Upper lobe of left lung (tissue), 6 donors: Measurements from ENCODE around the gene CXCL17. TPM values are rescaled to one million over a fixed set of nuclear protein-coding genes. Genes with fewer than 3 reads are reported as not detected.

ENCODE experiments used
- ATAC-seq, 2 donors: fragments of 200-7000 bp; cut with Tn5 transposase; one replicate each; pipeline ENCODE4 v1.9.1; 2022; ENCODE audit warnings: mild to moderate bottlenecking in 2 of 2, moderate library complexity in 2 of 2; ENCODE audit not compliant: low FRiP score in 2 of 2
- DNase-seq, 2 donors: peaks; one replicate each; pipeline ENCODE4 v3.0.0-alpha.2; 2019 to 2020
- H3K27ac ChIP-seq, 4 donors: fragments of 200-600 bp; sonication (generic); one replicate each; pipeline ENCODE4 v1.5.1; 2016 to 2019
- H3K27me3 ChIP-seq, 4 donors: fragments of 200-600 bp; sonication (generic); one replicate each; pipeline ENCODE4 v1.5.1; 2017 to 2019
- H3K36me3 ChIP-seq, 4 donors: fragments of 200-600 bp; sonication (generic); one replicate each; pipeline ENCODE4 v1.5.1; 2016 to 2019
- H3K4me1 ChIP-seq, 4 donors: fragments of 200-600 bp; sonication (generic); one replicate each; pipeline ENCODE4 v1.5.1; 2018 to 2019
- H3K4me3 ChIP-seq, 4 donors: fragments of 200-600 bp; sonication (generic); one replicate each; pipeline ENCODE4 v1.5.1; 2017 to 2019; ENCODE audit warnings: mild to moderate bottlenecking in 2 of 4, moderate library complexity in 1 of 4
- H3K9me3 ChIP-seq, 4 donors: fragments of 200-600 bp; sonication (generic); one replicate each; pipeline ENCODE4 v1.5.1; 2018 to 2019
- CTCF ChIP-seq, 6 experiments: fragments of 450-650 bp in 4 of 6; fragments of 200-600 bp in 2 of 6; sonication (generic) in 2 of 6; IDR thresholded peaks; one replicate each; pipeline ENCODE4 v1.5.1; 2016 to 2019; ENCODE audit warnings: antibody characterized with exemption in 6 of 6
- EP300 ChIP-seq, 4 donors: sonication (generic); formaldehyde crosslinking; IDR thresholded peaks; one replicate each; pipeline ENCODE4 v1.5.1; 2017; ENCODE audit warnings: antibody characterized with exemption in 4 of 4, control low read depth in 2 of 4
- POLR2A ChIP-seq, 4 donors: fragments of 450-650 bp; IDR thresholded peaks; one replicate each; pipeline ENCODE4 v1.5.1; 2016 to 2017; ENCODE audit warnings: antibody characterized with exemption in 4 of 4, mild to moderate bottlenecking in 2 of 4
- POLR2AphosphoS5 ChIP-seq, 2 donors: sonication (generic); formaldehyde crosslinking; IDR thresholded peaks; one replicate each; pipeline ENCODE4 v1.5.1; 2017; ENCODE audit warnings: antibody characterized with exemption in 2 of 2
- WGBS, 2 donors: methylation state at CpG; one replicate each; pipeline ENCODE4 v1.1.5; 2017 to 2018; 5-methylcytosine and 5-hydroxymethylcytosine counted together
- total RNA-seq, 6 donors: library from RNA; depleted of rRNA in 4 of 6; stranded (reverse); fragments of >200 nt in 4 of 6; gene quantifications; one replicate each; pipeline versions ENCODE4 v1.1.0 to v1.2.1, GENCODE V29; 2016 to 2021
- donor health status: DM: no; HTN: no; CAD: no; lungs with moderate emphysema.
- donor health status: DM: no; HTN: yes; CAD: no; lungs with severe emphysema.

The CXCL17 gene
- total RNA-seq, 6 donors from 2014 or later, result 31.4 to 155 (median 92.3) TPM

GRCh38 chr19:42440357-42441048, 2.2 kb downstream of the CXCL17 start:
- 21 to 22% methylated on average over 15 to 16 of the region's 16 CpGs for WGBS, 2 donors
- Histone ChIP-seq H3K4me1 (peaks cover 10 to 32% (median 11%) of the 10 kb centered on the region in 4 donors), H3K36me3 (no peaks in the 10 kb centered on the region), H3K9me3 (no peaks in the 10 kb centered on the region), H3K27ac (peak overlapping the region; percentile 22 to 85 (median 81)), H3K27me3 (no peaks in the 10 kb centered on the region), H3K4me3 (peak overlapping the region in 3 of 4 donors; percentile 36 to 43 (median 37))
- TF ChIP-seq POLR2AphosphoS5 (IDR thresholded peaks at IDR 0.05) (no peak), CTCF (IDR thresholded peaks at IDR 0.05) (peak; percentile 69 to 90 (median 83))
- ATAC-seq (peak; percentile 76 to 80), DNase-seq (peak; percentile 85 to 91)

GRCh38 chr19:42436006-42436405, 6.7 kb downstream of the CXCL17 start:
- 46 to 57% methylated on average over 3 of the region's 3 CpGs for WGBS, 2 donors
- Histone ChIP-seq H3K4me3 (no peak overlapping the region), H3K9me3 (no peaks in the 10 kb centered on the region), H3K27ac (peak overlapping the region in 2 of 4 donors; percentile 4 to 52), H3K4me1 (peaks cover 18 to 38% (median 23%) of the 10 kb centered on the region in 4 donors), H3K27me3 (no peaks in the 10 kb centered on the region), H3K36me3 (no peaks in the 10 kb centered on the region)
- TF ChIP-seq POLR2AphosphoS5 (IDR thresholded peaks at IDR 0.05) (no peak), CTCF (IDR thresholded peaks at IDR 0.05) (no peak), POLR2A (IDR thresholded peaks at IDR 0.05) (no peak), EP300 (IDR thresholded peaks at IDR 0.05) (no peak)
- ATAC-seq (peak in 1 of 2 donors; percentile 65), DNase-seq (peak in 1 of 2 donors; percentile 78)

- Histone ChIP-seq H3K4me1 (peaks cover 13 to 32% (median 19%) of the 10 kb centered on the region in 4 donors), H3K9me3 (no peaks in the 10 kb centered on the region), H3K27ac (peak overlapping the region in 1 of 4 donors; percentile 52), H3K27me3 (no peaks in the 10 kb centered on the region), H3K4me3 (no peak overlapping the region), H3K36me3 (no peaks in the 10 kb centered on the region)
- TF ChIP-seq POLR2AphosphoS5 (IDR thresholded peaks at IDR 0.05), result no peak
- WGBS, 2 donors, result 92 to 95% methylated on average over 6 of the region's 6 CpGs
- DNase-seq (no peak), ATAC-seq (no peak)
Measured at GRCh38 chr19:42435316-42435715, 7.4 kb downstream of the CXCL17 start.

- 37 to 42% methylated on average over 9 of the region's 9 CpGs for WGBS, 2 donors
- no peaks in the 10 kb centered on the region for H3K27me3 ChIP-seq
- peak; percentile 78 to 81 for ATAC-seq
- DNase-seq, result peak in 1 of 2 donors; percentile 64
- H3K4me3 ChIP-seq, result no peak overlapping the region
- peak overlapping the region; percentile 34 to 73 (median 54) for H3K27ac ChIP-seq
- no peak for TF ChIP-seq EP300 (IDR thresholded peaks at IDR 0.05)
- TF ChIP-seq POLR2AphosphoS5 (IDR thresholded peaks at IDR 0.05), result peak; percentile 11 to 28
- TF ChIP-seq POLR2A (IDR thresholded peaks at IDR 0.05), result no peak
- TF ChIP-seq CTCF (IDR thresholded peaks at IDR 0.05), result peak; percentile 21 to 60 (median 48)
- H3K4me1 ChIP-seq, result peaks cover 13 to 20% (median 16%) of the 10 kb centered on the region in 4 donors
- H3K36me3 ChIP-seq, result no peaks in the 10 kb centered on the region
- no peaks in the 10 kb centered on the region for H3K9me3 ChIP-seq
Measured at GRCh38 chr19:42433503-42434260, 9.1 kb downstream of the CXCL17 start.

DNA sequence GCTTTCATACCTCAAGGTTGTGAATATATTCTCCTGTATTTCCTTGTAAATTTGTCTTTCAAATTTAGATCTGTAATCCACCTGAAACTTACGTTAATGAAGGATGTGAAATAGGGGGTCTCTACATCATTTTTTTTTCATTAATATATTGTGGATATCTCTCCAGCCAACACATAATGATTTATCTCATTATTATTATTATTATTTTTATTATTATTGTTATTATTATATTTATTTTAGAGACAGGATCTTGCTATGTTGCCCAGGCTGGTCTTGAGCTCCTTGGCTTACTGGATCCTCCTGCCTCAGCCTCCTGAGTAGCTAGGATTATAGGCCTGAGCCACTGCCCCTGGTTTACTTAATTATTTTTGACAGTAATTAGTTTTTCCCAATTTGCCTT, 11.3 kb downstream of the CXCL17 start:
- H3K4me1 ChIP-seq, result peaks cover 8 to 18% (median 15%) of the 10 kb centered on the region in 4 donors
- no peak for TF ChIP-seq POLR2A (IDR thresholded peaks at IDR 0.05)
- TF ChIP-seq EP300 (IDR thresholded peaks at IDR 0.05), result no peak
- TF ChIP-seq POLR2AphosphoS5 (IDR thresholded peaks at IDR 0.05), result no peak
- no peak for TF ChIP-seq CTCF (IDR thresholded peaks at IDR 0.05)
- H3K4me3 ChIP-seq, result no peak overlapping the region
- no peak for ATAC-seq
- no peaks in the 10 kb centered on the region for H3K36me3 ChIP-seq
- DNase-seq, result no peak
- H3K27ac ChIP-seq, result no peak overlapping the region
- H3K27me3 ChIP-seq, result no peaks in the 10 kb centered on the region
- 92 to 96% methylated on average over 1 of the region's 1 CpG for WGBS, 2 donors
- no peaks in the 10 kb centered on the region for H3K9me3 ChIP-seq
